GM21723 (cell line): ENCODE measurements around the gene KLHL22.
A peak's percentile ranks its signal among the peaks of the same experiment; 100 is the strongest.
"Not testable (repeated sequence)": the region's sequence is repeated elsewhere in the genome, so short reads cannot be mapped to it uniquely, and the experiment has no call there.

Experiments
- ATAC-seq: cut with Tn5 transposase; IDR thresholded peaks from one replicate; pipeline ENCODE4 v1.9.1; 2021; ENCODE audit warnings: mild to moderate bottlenecking, moderate library complexity; ENCODE audit not compliant: unreplicated experiment

KLHL22 gene

DNA sequence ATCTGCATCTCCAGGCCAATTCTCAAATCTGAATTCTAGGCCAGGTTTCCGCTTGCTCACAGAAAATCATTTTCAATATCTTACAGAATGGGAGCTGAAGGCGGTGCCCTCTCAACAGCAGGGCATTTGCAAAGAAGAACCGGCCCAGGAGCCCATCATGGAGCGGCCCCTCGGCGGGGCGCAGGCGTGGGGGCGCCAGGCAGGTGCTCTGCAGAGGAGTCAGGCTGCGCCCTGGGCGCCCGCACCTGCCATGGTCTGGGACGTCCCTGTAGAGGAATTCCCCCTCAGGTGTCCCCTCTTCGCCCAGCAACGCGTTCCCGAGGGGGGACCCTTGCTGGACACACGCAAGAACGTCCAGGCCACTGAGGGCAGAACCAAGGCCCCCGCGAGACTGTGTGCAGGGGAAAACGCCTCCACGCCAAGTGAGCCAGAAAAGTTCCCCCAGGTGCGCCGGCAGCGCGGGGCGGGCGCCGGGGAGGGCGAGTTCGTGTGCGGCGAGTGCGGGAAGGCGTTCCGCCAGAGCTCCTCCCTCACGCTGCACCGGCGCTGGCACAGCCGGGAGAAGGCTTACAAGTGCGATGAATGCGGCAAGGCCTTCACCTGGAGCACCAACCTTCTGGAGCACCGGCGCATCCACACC, 90.2 kb downstream of the KLHL22 start:
- no peak for ATAC-seq

DNA sequence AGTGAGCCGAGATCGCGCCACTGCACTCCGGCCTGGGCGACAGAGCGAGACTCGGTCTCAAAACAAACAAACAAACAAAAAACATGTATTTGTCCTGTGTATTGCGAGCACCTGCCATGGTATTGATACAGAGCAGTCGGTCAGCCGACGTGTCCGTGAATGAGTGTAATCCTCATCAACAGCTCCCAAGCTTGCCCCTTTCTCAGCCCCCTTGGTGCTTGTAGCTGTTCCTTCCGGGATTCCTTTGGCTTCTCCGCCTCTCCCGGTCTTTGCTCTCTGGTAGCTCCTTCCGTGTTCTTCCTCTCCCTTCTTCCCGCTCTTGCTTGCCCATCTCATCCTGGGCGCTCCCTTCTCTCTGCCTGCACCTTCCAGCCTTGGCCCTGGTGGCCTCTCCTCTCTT, 90.7 kb downstream of the KLHL22 start:
- no peak for ATAC-seq

DNA sequence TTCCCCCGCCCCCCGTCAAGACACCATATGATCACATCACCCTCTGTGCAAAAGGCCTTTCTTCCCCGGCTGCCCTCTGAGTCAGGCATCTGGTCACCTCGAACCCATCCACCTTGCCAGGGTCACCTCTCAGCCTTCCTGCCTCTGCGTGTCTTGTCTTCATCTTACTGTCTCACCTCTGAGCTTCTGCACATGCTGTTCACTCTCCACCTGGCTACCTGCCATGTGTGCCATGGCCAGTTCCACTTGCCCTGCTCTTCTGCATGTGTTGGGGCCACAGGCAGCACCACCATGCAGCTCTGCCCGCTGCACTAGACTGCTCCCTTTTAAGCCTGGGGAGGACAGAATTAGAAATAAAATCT, 91.8 kb downstream of the KLHL22 start:
- no peak for ATAC-seq

DNA sequence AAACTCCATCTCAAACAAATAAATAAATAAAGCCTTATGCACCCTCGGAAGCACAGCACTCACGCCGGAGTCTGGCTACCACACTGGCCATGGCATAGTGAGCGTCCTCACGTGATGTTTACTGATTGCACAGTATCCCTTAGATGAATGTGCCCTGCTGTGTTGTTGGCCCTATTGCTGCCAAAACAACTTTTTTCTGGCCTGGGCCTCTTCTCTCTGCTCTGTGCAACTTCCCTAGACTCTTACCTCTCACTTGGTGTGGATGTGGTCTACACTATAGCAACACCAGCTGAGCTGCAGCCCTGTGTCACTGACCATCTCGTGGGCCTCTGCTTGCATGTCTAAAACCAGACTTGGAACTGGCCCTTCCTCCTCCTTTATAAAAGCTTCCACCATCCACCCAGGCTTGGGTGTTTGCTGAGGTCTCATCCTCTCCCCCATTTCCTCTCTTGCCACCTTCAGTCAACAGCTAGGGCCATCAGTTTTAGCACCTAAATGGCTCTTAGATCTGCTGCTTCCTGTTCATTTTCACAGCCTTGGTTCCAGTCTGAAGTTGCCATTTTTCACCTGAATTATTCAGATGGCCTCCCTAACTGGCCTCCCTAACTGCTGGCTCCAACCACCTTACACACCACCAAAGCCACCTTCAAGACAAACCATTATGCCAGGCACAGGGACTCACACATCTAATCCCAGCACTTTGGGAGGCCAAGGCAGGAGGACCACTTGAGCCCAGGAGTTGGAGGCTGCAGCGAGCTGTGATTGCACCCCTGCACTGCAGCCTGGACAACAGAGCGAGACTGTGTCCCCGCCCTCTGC, 92.4 kb downstream of the KLHL22 start:
- ATAC-seq: no peak

DNA sequence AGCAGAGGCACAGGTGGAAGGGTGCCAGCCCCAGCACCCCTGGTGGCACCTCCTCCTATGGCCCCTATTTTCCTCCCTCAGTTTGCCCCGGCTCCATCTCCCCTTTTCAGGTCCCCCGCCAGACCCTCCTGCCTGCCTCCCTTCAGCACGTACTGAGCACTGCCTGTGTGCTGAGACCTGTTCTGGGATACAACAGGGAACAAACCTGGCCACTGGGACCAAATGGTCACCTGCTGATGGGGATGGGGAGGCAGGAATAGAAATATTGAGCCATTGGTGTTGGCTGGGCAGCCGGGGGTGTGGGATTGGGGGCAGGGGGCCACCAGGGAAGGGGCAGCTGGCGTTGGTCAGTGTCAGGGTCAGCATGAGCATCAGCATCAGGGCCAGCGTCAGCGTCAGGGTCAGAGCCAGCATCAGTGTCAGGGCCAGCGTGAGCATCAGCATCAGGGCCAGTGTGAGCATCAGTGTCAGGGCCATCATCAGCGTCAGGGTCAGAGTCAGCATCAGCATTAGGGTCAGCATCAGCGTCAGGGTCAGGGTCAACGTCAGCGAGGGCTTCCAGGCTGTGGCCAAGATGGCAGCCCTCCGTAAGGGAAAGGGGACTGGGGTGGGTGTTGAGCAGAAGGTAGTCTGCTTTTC, 94.1 kb downstream of the KLHL22 start:
- ATAC-seq: no peak

DNA sequence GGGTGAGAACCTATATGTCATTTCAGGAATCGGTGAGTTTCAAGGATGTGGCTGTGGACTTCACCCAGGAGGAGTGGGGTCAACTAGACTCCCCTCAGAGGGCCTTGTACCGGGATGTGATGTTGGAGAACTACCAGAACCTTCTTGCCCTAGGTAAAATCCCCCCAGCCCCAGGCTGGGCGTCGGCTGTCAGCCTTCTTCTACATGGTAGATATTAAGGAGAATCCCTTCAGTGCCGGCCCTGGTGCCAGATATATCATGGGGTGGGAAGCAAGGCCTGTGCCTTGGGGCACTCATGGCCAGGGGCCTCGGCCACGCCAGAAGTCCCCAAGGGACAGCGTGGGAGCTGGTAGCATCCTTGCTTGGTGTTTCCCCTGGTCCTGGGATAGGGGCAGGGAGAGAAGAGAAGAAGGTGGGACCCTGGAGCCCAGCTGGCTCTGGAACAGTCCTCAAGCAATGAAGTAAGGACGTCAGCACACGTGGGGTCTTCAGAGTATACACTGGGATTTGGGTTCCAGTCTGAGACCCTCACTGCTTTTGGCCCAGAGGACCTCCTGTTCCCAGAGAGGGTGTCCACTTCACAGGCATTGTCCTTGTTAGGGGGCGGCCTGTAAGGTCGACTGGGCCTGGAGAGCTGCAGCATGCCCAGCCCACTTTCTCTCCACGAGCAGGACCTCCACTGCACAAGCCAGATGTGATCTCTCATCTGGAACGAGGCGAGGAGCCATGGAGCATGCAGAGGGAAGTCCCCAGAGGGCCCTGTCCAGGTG, 94.8 kb downstream of the KLHL22 start:
- no peak for ATAC-seq

DNA sequence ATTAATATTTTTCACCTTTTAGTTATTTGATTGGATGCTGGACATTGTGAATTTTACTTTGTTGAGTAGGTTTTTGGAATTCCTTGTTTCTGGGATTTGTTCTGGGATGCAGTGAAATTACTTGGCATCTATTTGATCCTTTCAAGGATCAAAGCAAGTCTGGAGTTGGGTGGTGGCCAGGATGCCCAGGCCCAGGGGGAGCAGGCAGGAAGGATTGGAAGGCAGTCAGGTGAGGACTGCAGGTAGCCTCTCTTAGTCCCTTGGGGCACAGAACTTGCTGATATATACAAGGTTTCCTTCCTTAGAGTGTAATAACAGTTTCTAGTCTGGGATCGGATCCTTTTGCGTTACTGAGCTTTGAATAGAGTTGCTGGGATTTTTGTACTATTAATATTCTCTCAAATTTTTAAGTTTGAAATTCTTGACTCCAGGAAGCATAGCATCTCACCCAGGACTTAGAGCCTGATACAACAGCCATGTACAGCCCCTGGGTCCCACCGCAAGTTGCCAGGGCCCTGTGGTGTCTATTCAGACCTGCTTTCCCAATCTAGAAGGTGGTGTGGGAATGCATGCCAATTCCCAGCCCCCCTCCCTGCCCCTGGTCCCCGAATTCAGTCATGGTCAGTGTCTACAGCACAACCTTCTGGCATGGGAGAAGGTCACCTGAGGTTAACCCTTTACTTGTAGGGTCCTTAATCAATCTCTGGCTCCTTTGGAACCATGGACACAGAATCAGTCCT, 95.6 kb downstream of the KLHL22 start:
- ATAC-seq: no peak

DNA sequence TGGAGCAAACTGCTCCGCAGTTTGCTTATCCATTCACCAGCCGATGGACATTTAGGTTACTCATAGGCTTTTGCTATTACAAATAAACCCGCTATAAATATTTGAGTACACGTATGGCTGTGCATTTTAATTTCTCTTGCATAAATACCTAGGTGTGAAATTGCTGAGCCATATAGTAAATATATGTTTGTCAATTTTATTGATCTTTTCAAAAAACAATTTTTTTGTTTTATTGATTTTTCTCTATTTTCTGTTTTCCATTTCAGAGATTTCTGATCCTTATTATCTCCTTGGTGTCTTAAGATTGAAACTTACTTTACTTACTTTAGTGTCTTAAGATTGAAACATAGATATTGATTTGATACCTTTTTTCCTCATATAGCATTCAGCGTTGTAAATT, 97.2 kb downstream of the KLHL22 start:
- no peak for ATAC-seq

DNA sequence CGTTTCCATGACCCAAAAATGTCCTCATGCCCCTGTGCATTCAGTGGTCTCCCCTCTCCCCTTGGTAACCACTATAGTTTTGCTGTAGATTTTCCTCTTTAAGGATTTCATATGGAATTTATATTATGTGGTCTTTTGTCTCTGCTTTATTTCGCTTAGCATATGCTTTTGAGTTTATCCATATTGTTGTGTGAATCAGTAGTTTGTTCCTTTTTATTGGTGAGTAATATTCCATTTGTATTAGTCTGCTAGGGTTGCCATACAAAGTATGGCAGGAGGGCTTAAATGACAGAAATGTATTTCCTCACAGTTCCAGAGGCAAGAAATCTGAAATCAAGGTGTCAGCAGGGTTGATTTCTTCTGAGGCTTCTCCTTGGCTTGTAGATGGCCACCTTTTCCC, 98.1 kb downstream of the KLHL22 start:
- no peak for ATAC-seq

DNA sequence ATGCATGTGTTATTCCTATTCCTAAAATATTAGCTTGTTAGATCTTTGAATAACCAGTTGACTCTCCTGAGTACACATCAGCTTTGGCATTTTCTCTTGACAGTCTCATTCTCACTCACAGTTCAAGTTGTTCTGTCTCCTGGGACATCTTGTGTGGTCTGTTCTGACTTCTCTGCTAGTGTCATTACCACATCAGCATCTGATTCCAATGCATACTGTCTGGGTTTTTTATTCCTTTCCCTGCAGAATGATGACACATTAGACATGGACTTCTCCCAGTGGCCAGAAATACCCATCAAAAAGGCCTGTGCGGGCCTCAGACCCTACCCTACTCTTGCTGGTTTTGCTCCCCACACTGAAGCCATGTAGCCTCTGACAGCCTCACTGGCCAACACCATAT, 99.0 kb downstream of the KLHL22 start:
- no peak for ATAC-seq

DNA sequence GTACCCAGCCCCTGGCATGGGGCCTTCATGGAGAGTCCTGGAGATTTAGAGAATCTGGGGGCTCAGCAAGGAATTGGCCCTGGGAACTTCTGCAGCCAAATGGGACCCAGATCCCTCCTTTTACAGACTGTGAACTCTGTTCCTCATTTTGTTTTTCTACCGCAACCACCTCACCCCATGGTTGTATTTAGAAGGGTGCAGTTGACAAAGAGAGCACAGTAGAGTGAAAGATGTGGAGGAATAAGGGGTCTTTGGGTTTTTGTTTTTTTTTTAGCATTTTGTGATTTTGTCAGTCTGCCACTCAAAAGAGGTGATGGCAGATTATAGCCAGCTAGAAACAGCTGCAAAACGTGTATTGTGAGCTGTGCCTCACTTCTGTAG, 99.7 kb downstream of the KLHL22 start:
- ATAC-seq: no peak

DNA sequence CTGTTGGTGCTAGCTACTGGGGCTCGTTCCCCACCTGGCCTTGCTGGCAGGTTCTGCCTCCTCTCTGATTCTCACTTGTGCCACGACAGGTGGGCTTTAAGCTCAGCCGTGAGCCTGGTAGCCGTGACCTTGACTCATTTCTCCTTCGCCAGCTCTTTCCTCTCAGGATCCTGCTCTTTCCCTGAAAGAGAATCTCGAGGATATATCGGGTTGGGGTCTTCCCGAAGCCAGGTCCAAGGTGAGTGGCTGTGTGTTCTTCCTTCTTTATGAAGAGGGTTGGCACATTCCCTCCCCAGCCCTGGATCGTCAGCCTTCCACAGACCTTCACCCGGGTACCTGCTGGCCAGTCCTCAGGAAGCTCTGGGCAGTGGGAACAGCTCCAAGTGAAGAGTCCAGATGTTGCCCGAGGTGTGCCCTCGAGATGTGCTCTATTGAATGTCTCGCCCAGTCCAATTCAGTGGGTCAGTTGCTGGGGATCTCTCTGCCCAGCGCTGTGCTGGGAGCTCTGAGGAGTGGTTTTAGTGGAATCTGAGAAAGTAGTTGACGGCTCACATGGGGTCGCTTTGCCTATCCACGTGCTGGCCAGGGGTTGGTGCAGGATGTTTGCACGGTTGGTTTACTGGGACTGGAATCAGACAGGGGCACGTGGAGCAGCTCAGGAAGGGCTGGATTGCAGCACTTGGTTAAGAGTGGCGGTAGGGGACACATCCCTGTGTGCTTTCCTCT, 100.3 kb downstream of the KLHL22 start:
- no peak for ATAC-seq

DNA sequence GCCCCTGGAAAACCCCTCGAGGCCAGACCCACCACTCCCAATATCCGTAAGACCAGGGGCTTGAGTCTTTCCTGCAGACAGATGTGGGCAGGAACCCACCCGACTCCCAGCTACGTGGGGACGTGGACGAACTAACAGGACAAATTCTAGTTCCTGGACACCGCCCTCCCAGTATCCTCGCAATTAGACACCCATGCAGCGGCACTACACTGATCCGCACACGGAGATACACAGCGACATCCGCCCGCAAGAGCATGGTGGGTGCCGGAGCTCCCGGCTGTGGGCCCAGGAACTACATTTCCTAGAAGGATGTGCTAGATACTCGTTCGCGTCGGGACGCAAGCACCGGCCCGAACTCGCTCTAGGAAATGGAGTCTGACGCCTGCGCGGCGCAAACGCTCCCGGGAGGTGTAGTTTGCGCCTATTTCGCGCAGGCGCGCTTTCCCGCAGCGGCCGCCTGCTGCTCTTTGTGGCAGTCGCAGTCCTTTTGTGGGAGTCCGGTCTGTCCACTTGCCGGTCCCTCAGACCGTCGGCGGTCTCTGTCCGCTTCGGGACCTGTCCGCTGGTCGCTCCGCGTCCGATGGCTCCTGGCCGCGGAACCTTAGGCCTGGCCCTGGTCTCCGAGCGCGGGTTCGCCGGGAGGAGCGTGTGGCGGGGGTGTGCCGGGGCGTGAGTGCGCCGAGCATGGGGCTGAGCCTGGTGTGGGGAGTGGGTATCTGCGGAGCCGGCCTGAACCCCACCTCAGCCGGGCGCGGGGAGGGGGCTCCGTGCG, 101.7 kb downstream of the KLHL22 start, which contains the start of gene ZNF74:
Gene ZNF74, plus strand, starts transcription at position 447 of the 772 bp plus-strand sequence. CDS start 478 bp downstream, outside the sequence.
- ATAC-seq: peak; percentile 75

DNA sequence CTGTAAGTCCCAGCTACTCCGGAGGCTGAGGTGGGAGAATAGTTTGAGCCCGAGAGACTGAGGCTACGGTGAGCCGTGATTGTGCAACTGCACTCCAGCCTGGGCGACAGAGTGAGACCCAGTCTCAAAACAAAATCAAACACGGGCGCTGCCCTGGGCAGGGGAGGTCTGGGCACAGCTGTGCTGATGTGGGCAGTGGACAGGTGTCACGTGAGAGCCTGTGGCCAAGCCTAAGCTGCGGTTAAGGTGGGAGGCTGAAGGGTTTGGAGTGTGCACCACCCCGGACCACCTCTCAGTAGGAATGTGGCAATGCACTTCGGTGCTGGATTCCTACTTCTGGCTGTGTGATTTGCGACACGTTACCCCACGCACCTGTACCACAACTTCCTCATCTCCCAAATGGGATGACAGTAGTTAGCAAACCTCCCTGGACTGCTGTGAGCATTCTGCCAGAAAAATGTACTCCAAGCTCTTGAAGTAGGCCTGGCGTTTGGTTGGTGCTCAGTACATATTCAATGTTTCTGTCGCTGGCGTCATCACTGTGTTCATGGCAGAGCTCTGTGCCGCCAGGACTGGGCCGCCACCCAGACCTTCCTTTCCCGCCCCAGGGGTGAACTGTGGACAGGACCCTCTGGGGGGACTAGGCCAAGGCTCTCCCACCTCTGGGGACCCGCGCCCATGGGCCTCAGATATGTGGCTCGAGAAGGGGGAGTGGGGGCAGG, 102.5 kb downstream of the KLHL22 start:
- no peak for ATAC-seq

DNA sequence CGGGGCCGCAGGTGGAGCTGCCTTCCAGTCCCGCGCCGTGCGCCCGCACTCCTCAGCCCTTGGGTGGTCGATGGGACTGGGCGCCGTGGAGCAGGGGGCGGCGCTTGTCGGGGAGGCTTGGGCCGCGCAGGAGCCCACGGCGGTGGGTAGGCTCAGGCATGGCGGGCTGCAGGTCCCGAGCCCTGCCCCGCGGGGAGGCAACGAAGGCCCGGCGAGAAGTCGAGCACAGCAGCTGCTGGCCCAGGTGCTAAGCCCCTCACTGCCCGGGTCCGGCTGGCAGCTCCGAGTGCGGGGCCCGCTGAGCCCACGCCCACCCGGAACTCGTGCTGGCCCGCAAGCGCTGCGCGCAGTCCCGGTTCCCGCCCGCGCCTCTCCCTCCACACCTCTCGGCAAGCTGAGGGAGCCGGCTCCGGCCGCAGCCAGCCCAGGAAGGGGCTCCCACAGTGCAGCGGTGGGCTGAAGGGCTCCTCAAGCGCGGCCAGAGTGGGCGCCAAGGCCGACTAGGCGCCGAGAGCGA, 103.2 kb downstream of the KLHL22 start:
- ATAC-seq: not testable (repeated sequence)
